NOMO-1 (cell line): ENCODE results near the gene KDM3A.
"Not testable (repeated sequence)": the region's sequence is repeated elsewhere in the genome, so short reads cannot be mapped to it uniquely, and the experiment has no call there.

Experiments used
- DNase-seq, 2 experiments: peaks; one replicate each; lab custom pipeline; 2025; ENCODE audit not compliant: unreplicated experiment in 2 of 2; lab: John Stamatoyannopoulos, UW

Gene KDM3A

DNA sequence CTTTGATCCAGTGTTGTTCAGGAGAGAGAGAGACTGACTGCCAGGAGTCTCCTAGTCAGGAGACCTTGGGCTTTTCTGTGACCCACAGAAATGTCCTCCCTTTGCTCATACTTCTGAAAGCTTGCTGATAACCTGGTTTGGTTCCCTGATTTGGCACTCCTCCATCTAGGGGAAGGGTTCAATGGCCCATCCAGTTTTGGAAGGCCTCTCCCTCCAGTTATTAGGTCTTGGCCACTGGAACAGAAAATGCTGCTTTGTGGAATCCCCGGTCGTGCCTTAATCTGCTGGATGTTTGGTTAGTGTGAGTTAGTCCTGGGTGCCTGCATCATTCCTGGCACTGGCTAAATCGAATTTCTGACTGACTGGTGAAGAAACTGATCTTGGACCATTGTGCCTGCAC is 35.7 kb downstream of the KDM3A start:
- DNase-seq: no peak

GRCh38 chr2:86477349-86477748 is 36.2 kb downstream of the KDM3A start:
- no peak for DNase-seq

DNA sequence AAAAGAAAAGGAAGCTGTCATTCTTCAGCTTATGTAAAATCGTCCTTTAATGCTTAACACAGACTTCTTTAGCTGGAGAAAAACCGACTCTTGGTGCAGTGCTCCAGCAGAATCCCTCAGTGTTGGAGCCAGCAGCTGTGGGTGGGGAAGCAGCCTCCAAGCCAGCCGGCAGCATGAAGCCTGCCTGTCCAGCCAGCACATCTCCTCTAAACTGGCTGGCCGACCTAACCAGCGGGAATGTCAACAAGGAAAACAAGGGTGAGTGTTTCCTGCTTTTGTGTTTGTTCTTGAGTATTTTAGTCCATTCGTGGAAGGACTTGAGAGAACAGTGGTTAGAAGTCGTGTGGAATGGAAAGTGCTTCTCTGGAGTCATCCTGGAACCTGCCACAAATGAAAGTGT is 38.9 kb downstream of the KDM3A start:
- DNase-seq: no peak

DNA sequence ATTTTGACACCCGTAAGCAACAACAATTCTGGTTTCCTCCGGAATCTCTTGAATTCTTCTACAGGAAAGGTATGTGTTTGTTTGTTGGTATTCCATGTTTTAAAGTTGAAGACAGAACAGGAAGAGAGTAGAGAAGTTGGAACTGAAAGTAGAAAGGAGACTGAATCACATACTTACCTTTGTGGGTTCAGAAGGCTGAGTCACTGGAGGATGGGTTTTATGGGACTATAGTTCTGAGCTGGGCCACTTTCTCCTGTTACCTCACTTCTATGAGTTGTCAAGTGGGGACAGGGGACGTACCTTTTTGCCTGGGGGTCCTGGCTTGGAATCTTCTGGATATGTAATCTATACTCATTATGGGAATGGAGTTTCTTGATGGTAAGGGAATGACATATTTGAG is 40.9 kb downstream of the KDM3A start:
- DNase-seq: no peak

DNA sequence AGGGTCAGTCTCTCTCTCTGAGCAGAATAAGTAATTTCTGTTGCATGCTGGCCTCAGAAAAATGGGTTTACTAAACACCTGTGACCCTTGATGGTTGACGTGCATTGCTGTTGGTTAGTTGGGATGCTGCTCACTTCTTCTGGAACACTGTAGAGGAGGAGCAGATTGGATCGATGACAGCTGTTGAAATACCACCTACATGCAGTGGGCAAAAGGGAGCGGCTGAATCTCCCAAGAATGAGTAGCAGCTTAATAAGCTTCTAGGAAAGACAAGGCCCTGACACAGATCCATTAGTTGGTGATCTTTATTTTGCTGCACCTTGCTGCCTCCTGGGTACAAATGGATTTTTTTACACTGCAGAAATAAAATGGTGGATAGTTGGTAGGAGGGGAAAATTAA is 43.2 kb downstream of the KDM3A start:
- DNase-seq: no peak

DNA sequence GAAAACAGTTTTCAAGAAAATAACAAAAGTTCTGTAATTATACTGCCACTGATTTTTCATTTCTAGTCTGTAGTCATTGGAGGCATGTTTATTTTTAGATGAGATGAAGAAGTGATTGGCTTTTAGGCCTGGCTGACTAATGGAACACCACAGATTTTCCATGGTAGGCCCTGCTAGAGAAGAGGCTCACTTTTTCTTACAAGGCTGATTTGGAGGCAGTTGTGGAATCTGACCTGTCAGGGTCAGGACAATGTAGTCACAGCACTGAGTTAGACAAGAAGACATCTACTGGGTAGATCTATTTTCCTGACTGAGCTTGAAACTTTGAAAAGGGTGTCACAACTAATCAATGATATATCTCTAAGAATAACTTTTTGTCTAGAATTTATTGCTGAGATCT is 43.9 kb downstream of the KDM3A start:
- no peak for DNase-seq

GRCh38 chr2:86485802-86486201 is 44.6 kb downstream of the KDM3A start:
- DNase-seq: no peak

- no peak for DNase-seq
These were observed 45.9 kb downstream of the KDM3A start for GRCh38 chr2:86487062-86487461.

- DNase-seq: no peak
These were observed 47.5 kb downstream of the KDM3A start for GRCh38 chr2:86488561-86489250.

GRCh38 chr2:86489542-86489941 is 48.4 kb downstream of the KDM3A start:
- DNase-seq: no peak

GRCh38 chr2:86490245-86490644 is 49.1 kb downstream of the KDM3A start:
- DNase-seq: no peak

- DNase-seq: no peak
These were observed 49.9 kb downstream of the KDM3A start for GRCh38 chr2:86491088-86491487.

GRCh38 chr2:86492048-86492453 is 50.9 kb downstream of the KDM3A start:
- no peak for DNase-seq

GRCh38 chr2:86496391-86496790 is 55.2 kb downstream of the KDM3A start:
- not testable (repeated sequence) for DNase-seq

DNA sequence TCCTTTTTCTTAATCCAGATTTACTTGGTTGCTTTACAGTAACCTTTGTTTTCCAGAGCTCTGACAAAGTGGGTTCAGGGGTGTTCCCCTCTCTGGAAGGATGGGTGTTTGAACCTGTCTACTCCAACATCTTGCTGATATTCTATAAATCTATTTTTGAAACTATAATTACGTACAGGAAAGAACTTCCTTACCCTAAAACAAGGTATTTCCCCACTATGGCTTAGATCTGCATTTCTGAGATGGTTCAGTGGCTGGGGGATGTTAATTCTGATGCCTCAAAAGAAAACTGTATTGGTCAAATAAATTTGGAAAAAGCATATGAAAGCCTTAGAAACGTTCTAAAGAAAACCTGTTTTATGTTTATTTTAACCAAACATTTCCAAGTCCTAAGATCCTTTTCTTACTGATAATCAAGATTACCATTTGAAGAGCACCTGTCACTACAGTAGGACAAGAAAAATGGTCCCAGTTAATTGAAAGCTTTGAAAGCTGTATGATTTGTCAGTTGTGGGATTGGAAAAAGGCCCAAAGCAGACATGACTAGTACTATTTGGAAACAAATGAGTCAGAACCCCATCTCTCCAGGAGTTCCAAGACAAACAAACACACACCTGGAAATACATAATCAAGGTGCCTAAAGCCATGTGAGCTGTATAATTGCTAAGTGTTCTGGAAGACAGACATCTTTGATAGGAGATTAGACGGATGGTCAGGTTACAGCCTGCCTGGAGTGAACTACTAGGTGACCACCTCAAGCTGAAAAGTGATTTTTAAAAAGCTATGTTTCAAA is 57.5 kb downstream of the KDM3A start:
- DNase-seq: no peak

GRCh38 chr2:86499326-86499725 is 58.2 kb downstream of the KDM3A start:
- DNase-seq: no peak

DNA sequence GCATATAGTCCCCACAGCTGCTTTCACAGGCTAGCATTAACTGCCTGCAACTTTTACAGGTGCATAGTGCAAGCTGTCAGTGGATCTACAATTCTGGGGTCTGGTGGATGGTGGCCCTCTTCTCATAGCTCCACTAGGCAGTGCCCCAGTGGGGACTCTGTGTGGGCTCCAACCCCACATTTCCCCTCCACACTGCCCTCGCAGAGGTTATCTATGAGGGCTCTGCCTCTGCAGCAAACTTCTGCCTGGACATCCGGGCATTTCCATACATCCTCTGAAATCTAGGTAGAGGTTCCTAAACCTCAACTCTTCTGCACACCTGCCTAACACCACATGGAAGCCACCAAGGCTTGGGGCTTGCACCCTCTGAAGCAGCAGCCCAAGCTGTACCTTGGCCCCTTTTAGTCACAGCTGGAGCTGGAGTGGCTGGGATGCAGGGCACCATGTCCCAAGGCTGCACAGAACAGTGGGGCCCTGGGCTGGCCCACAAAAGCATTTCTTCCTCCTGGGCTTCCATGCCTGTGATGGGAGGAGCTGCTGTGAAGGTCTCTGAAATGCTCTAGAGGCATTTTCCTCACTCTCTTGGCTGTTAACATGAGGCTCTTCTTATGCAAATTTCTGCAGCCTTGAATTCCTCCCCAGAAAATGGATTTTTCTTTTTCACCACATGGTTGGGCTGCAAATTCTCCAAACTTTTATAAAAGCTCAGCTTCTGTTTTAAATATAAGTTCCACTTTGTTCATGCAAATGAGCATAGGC is 59.3 kb downstream of the KDM3A start:
- DNase-seq: no peak

GRCh38 chr2:86507600-86507999 is 66.4 kb downstream of the KDM3A start:
- DNase-seq: no peak

DNA sequence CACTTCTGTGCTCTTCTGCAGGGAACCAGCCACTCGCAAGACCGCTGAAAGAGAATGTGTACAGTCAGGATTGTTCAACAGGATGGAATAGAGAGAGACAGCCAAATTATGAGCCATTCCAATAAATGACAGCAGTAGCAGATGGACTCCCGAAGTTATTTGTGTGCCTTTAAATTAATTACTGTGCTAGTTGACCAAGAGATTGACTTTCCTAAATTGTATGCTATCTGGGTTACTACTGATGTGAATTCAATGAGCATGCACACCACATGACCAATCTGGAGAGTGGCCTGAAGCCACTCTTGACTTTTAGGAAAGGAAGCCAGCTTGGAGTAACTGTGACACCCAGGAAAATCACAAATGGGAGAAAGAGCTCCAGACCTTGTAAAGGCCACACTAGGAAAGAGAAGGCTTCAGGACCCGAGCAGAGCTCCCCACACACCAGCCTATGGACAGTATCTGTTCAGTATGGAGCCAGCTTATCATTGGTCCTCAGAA is 69.3 kb downstream of the KDM3A start:
- DNase-seq: no peak

GRCh38 chr2:86512034-86512433 is 70.9 kb downstream of the KDM3A start:
- no peak for DNase-seq

DNA sequence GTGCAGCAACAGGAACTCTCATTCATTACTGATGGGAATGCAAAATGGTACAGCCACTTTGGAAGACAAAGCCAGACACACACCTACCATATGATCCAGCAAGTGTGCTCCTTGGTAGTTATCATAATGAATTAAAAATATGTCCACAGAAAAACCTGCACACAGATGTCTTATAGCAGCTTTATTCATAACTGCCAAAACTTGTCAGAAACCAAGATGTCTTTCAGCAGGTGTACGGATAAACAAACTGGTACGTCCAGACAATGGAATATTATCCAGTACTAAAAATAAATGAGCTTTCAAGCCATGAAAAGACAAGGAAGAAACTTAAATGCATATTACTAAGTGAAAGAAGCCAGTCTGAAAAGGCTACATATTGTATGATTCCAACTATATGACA is 71.7 kb downstream of the KDM3A start:
- no peak for DNase-seq
